ENCODE measurements around the gene DHRS3.
"Not testable (repeated sequence)": the region's sequence is repeated elsewhere in the genome, so short reads cannot be mapped to it uniquely, and the experiment has no call there.

The DHRS3 gene

GRCh38 chr1:12577020-12577419 lies 41.0 kb downstream of the DHRS3 start:
- DNase-seq (ENCODE audit: low read depth) = no peak

GRCh38 chr1:12574757-12575139 lies 43.3 kb downstream of the DHRS3 start:
- DNase-seq (ENCODE audit: low read depth) = no peak

- DNase-seq (ENCODE audit: low read depth) = peak; percentile 40
Observed at GRCh38 chr1:12573015-12573825, 44.8 kb downstream of the DHRS3 start.

- no peak for DNase-seq (ENCODE audit: low read depth)
Observed at GRCh38 chr1:12572522-12572921, 45.5 kb downstream of the DHRS3 start.

GRCh38 chr1:12570291-12570690 lies 47.7 kb downstream of the DHRS3 start:
- no peak for DNase-seq (ENCODE audit: low read depth)

- DNase-seq (ENCODE audit: low read depth) = no peak
Observed at GRCh38 chr1:12568009-12568767, 49.8 kb downstream of the DHRS3 start.

- no peak for DNase-seq (ENCODE audit: low read depth)
Observed at GRCh38 chr1:12567288-12567819, 50.7 kb downstream of the DHRS3 start.

- no peak for DNase-seq (ENCODE audit: low read depth)
Observed at GRCh38 chr1:12566484-12567287, 51.3 kb downstream of the DHRS3 start.

GRCh38 chr1:12565966-12566352 lies 52.1 kb downstream of the DHRS3 start:
- no peak for DNase-seq (ENCODE audit: low read depth)

GRCh38 chr1:12565094-12565965 lies 52.7 kb downstream of the DHRS3 start:
- DNase-seq (ENCODE audit: low read depth) = peak; percentile 48

GRCh38 chr1:12564251-12564650 lies 53.8 kb downstream of the DHRS3 start:
- not testable (repeated sequence) for DNase-seq (ENCODE audit: low read depth)

- no peak for DNase-seq (ENCODE audit: low read depth)
Observed at GRCh38 chr1:12562955-12563576, 54.9 kb downstream of the DHRS3 start.

GRCh38 chr1:12561121-12561520 lies 56.9 kb downstream of the DHRS3 start:
- no peak for DNase-seq (ENCODE audit: low read depth)

- DNase-seq (ENCODE audit: low read depth) = peak; percentile 79
Observed at GRCh38 chr1:12556957-12557935, 60.8 kb downstream of the DHRS3 start.

GRCh38 chr1:12556368-12556930 lies 61.6 kb downstream of the DHRS3 start:
- peak; percentile 97 for DNase-seq (ENCODE audit: low read depth)

GRCh38 chr1:12555411-12556367 lies 62.3 kb downstream of the DHRS3 start:
- DNase-seq (ENCODE audit: low read depth) = no peak

GRCh38 chr1:12554521-12555305 lies 63.3 kb downstream of the DHRS3 start:
- DNase-seq (ENCODE audit: low read depth) = no peak

Measured in EH (cell line).